HG03159 (cell line): ENCODE data around the gene INHBA.
A peak's percentile ranks its signal among the peaks of the same experiment; 100 is the strongest.

ENCODE experiments used
- ATAC-seq: cut with Tn5 transposase; IDR thresholded peaks from one replicate; pipeline ENCODE4 v1.9.1; 2021; ENCODE audit warnings: mild to moderate bottlenecking, moderate library complexity; ENCODE audit not compliant: unreplicated experiment

The INHBA gene

GRCh38 chr7:41702635-41703371, at the start of gene INHBA:
Gene INHBA, minus strand, starts transcription at chr7:41703090. Its CDS starts 2,716 bp downstream, at chr7:41700374.
- no peak for ATAC-seq

- ATAC-seq, result no peak
Observed at GRCh38 chr7:41752615-41753014, 49.7 kb upstream of the INHBA start.

- no peak for ATAC-seq
Observed at GRCh38 chr7:41750661-41751540, 48.0 kb upstream of the INHBA start.

GRCh38 chr7:41747961-41748360, 45.1 kb upstream of the INHBA start:
- ATAC-seq, result no peak

GRCh38 chr7:41745451-41745850, 42.6 kb upstream of the INHBA start:
- no peak for ATAC-seq

GRCh38 chr7:41744161-41744560, 41.3 kb upstream of the INHBA start:
- no peak for ATAC-seq

- ATAC-seq, result no peak
Observed at GRCh38 chr7:41742401-41743020, 39.6 kb upstream of the INHBA start.

GRCh38 chr7:41738806-41739205, 35.9 kb upstream of the INHBA start:
- ATAC-seq, result no peak

- ATAC-seq, result no peak
Observed at GRCh38 chr7:41738336-41738735, 35.4 kb upstream of the INHBA start.

- no peak for ATAC-seq
Observed at GRCh38 chr7:41735206-41735605, 32.3 kb upstream of the INHBA start.

GRCh38 chr7:41732843-41733306, 30.0 kb upstream of the INHBA start:
- no peak for ATAC-seq

GRCh38 chr7:41732436-41732785, 29.5 kb upstream of the INHBA start:
- ATAC-seq, result no peak

- ATAC-seq, result peak; percentile 98
Observed at GRCh38 chr7:41731493-41732435, 28.9 kb upstream of the INHBA start.

- ATAC-seq, result no peak
Observed at GRCh38 chr7:41730668-41731067, 27.8 kb upstream of the INHBA start.

- no peak for ATAC-seq
Observed at GRCh38 chr7:41730161-41730560, 27.3 kb upstream of the INHBA start.

GRCh38 chr7:41729059-41729458, 26.2 kb upstream of the INHBA start:
- ATAC-seq, result no peak

GRCh38 chr7:41725013-41725412, 22.1 kb upstream of the INHBA start:
- ATAC-seq, result no peak

GRCh38 chr7:41720886-41721285, 18.0 kb upstream of the INHBA start:
- no peak for ATAC-seq

- no peak for ATAC-seq
Observed at GRCh38 chr7:41720046-41720445, 17.2 kb upstream of the INHBA start.

- ATAC-seq, result no peak
Observed at GRCh38 chr7:41716691-41717090, 13.8 kb upstream of the INHBA start.

- ATAC-seq, result no peak
Observed at GRCh38 chr7:41715000-41715399, 12.1 kb upstream of the INHBA start.
